WTC11 (cell line): ENCODE measurements around the gene ELN. TPM values are rescaled to one million over a fixed set of nuclear protein-coding genes. Genes with fewer than 3 reads are reported as not detected.

ENCODE experiments used
- ATAC-seq: fragments of 200-7000 bp; cut with Tn5 transposase; 2 replicates; pipeline ENCODE4 v1.10.0; 2021; ENCODE audit warnings: mild to moderate bottlenecking, moderate library complexity
- CTCF ChIA-PET: fragments of 300-600 bp; sonication (Branson Sonifier 250); formaldehyde crosslinking; loops from one replicate; lab custom pipeline; 2021; ENCODE audit warnings: antibody characterized with exemption; lab: Charles Lee
- POLR2A ChIA-PET: fragments of 350-600 bp; sonication (Branson Sonifier 250); formaldehyde crosslinking; loops from one replicate; lab custom pipeline; 2021; ENCODE audit warnings: antibody characterized with exemption; lab: Charles Lee
- DNase-seq: peaks from one replicate; pipeline ENCODE4 v3.0.0; 2021; ENCODE audit warnings: low spot score
- H3K27ac Mint-ChIP-seq: 2 replicates; pipeline ENCODE4 v1.8.0; 2021; ENCODE audit warnings: mixed read lengths
- H3K27me3 Mint-ChIP-seq: 2 replicates; pipeline ENCODE4 v1.8.0; 2021; ENCODE audit warnings: low read depth, mild to moderate bottlenecking, moderate library complexity, mixed read lengths
- H3K36me3 Mint-ChIP-seq: 2 replicates; pipeline ENCODE4 v1.8.0; 2021; ENCODE audit warnings: mixed read lengths
- H3K4me1 Mint-ChIP-seq: 2 replicates; pipeline ENCODE4 v1.8.0; 2022; ENCODE audit warnings: mixed read lengths
- H3K4me3 Mint-ChIP-seq: 2 replicates; pipeline ENCODE4 v1.8.0; 2021; ENCODE audit warnings: mild to moderate bottlenecking, moderate library complexity, mixed read lengths
- H3K9me3 Mint-ChIP-seq: 2 replicates; pipeline ENCODE4 v1.8.0; 2021; ENCODE audit warnings: mixed read lengths
- ATF3 ChIP-seq: sonication (generic); formaldehyde crosslinking; conservative IDR thresholded peaks from 2 replicates; pipeline ENCODE4 v1.8.1; 2022; ENCODE audit warnings: mild to moderate bottlenecking, missing genetic modification reagents
- CREM ChIP-seq: sonication (generic); formaldehyde crosslinking; IDR thresholded peaks from 2 replicates; pipeline ENCODE4 v1.8.1; 2022; ENCODE audit warnings: mild to moderate bottlenecking, missing genetic modification reagents, moderate library complexity
- ELF4 ChIP-seq: sonication (generic); formaldehyde crosslinking; IDR thresholded peaks from 2 replicates; pipeline ENCODE4 v1.8.1; 2022; ENCODE audit warnings: low read depth, mild to moderate bottlenecking, moderate library complexity, missing genetic modification reagents
- GABPB1 ChIP-seq: sonication (generic); formaldehyde crosslinking; IDR thresholded peaks from 2 replicates; pipeline ENCODE4 v1.8.1; 2023; ENCODE audit warnings: mild to moderate bottlenecking, missing genetic modification reagents
- GRHL2 ChIP-seq: fragments of 250-450 bp; sonication (Bioruptor Pico); IDR thresholded peaks from 2 replicates; pipeline ENCODE4 v1.8.0; 2022; ENCODE audit warnings: mild to moderate bottlenecking, moderate library complexity; ENCODE audit not compliant: insufficient replicate concordance, severe bottlenecking
- JUN ChIP-seq: sonication (generic); formaldehyde crosslinking; IDR thresholded peaks from 2 replicates; pipeline ENCODE4 v1.8.0; 2023; ENCODE audit warnings: mild to moderate bottlenecking, missing genetic modification reagents
- NFYB ChIP-seq: sonication (generic); formaldehyde crosslinking; conservative IDR thresholded peaks from 2 replicates; pipeline ENCODE4 v1.8.0; 2022; ENCODE audit warnings: low read depth, missing genetic modification reagents
- NR1H2 ChIP-seq: sonication (generic); formaldehyde crosslinking; IDR thresholded peaks from 2 replicates; pipeline ENCODE4 v1.9.0; 2021; ENCODE audit warnings: mild to moderate bottlenecking, moderate library complexity, missing genetic modification reagents
- PRRX2 ChIP-seq: fragments of 250-450 bp; sonication (Bioruptor Pico); IDR thresholded peaks from 2 replicates; pipeline ENCODE4 v1.8.0; 2021; ENCODE audit warnings: mild to moderate bottlenecking
- RORB ChIP-seq: fragments of 250-450 bp; sonication (Bioruptor Pico); IDR thresholded peaks from 2 replicates; pipeline ENCODE4 v1.9.0; 2021; ENCODE audit warnings: mild to moderate bottlenecking
- SMAD3 ChIP-seq: sonication (generic); formaldehyde crosslinking; IDR thresholded peaks from 2 replicates; pipeline ENCODE4 v1.8.0; 2022; ENCODE audit warnings: missing genetic modification reagents, mild to moderate bottlenecking, borderline replicate concordance
- SOX15 ChIP-seq: fragments of 250-450 bp; sonication (Bioruptor Pico); IDR thresholded peaks from 2 replicates; pipeline ENCODE4 v1.9.0; 2021; ENCODE audit warnings: mild to moderate bottlenecking
- TEAD1 ChIP-seq: sonication (generic); formaldehyde crosslinking; IDR thresholded peaks from 2 replicates; pipeline ENCODE4 v1.8.0; 2022; ENCODE audit warnings: mild to moderate bottlenecking, missing genetic modification reagents
- ZBTB43 ChIP-seq: sonication (generic); formaldehyde crosslinking; IDR thresholded peaks from 2 replicates; pipeline ENCODE4 v1.8.1; 2023; ENCODE audit warnings: mild to moderate bottlenecking, missing genetic modification reagents
- ZNF138 ChIP-seq: sonication (generic); formaldehyde crosslinking; conservative IDR thresholded peaks from 2 replicates; pipeline ENCODE4 v1.8.1; 2022; ENCODE audit warnings: mild to moderate bottlenecking, moderate library complexity, missing genetic modification reagents
- ZNF532 ChIP-seq: fragments of 250-450 bp; sonication (Bioruptor Pico); IDR thresholded peaks from 2 replicates; pipeline ENCODE4 v1.9.0; 2021; ENCODE audit warnings: mild to moderate bottlenecking, borderline replicate concordance
- total RNA-seq: library from RNA; stranded (reverse); gene quantifications from 3 replicates; pipeline ENCODE4 v1.2.3, GENCODE V29; 2021

Gene ELN
- total RNA-seq, 1 experiment from 2014 or later, result 3.3 TPM

GRCh38 chr7:73997056-73997455, 30.9 kb upstream of the ELN start (continued):
- TF ChIP-seq ZNF138 (CRISPR knock-in tag) (no peak), NR1H2 (CRISPR knock-in tag) (no peak), NFYB (CRISPR knock-in tag) (no peak), GRHL2 (CRISPR knock-in tag) (no peak)
- TF ChIP-seq, all 79 proteins: peak for 0

GRCh38 chr7:73999664-74000435, 28.1 kb upstream of the ELN start:
- ChIA-PET POLR2A (interaction anchor here (0.6 to 0.7 kb wide), 2 partner anchors 20 to 81 kb away, joined by 3 read pairs; no protein-coding TSS in a partner anchor), CTCF (interaction anchor here (0.6 to 2.1 kb wide), 3 partner anchors 27 to 393 kb away, joined by 3 to 18 read pairs (median 3); no protein-coding TSS in a partner anchor)
- H3K36me3 Mint-ChIP-seq, result peaks cover 7% of the 10 kb centered on the region

GRCh38 chr7:74000489-74001149, 27.4 kb upstream of the ELN start:
- H3K9me3 Mint-ChIP-seq, result peaks cover 3% of the 10 kb centered on the region
- ChIA-PET POLR2A (no interaction called here), CTCF (interaction anchor here (2.1 kb wide), 1 partner anchor 26 kb away, joined by 18 read pairs; no protein-coding TSS in a partner anchor)
- no peak overlapping the region for H3K27ac Mint-ChIP-seq
- H3K4me3 Mint-ChIP-seq, result no peak overlapping the region
- ATAC-seq (no peak), DNase-seq (no peak)
- H3K4me1 Mint-ChIP-seq, result peaks cover 2% of the 10 kb centered on the region; the same call in 1 of the 2 replicates
- H3K27me3 Mint-ChIP-seq, result no peaks in the 10 kb centered on the region
- TF ChIP-seq ELF4 (no peak), ZBTB43 (CRISPR knock-in tag) (no peak), ZNF532 (CRISPR knock-in tag) (no peak), ATF3 (no peak), TEAD1 (CRISPR knock-in tag) (no peak), SOX15 (CRISPR knock-in tag) (no peak), GABPB1 (CRISPR knock-in tag) (no peak), PRRX2 (CRISPR knock-in tag) (no peak), JUN (CRISPR knock-in tag) (no peak), CREM (CRISPR knock-in tag) (no peak), RORB (no peak), SMAD3 (CRISPR knock-in tag) (no peak)
- no peaks in the 10 kb centered on the region for H3K36me3 Mint-ChIP-seq

More at GRCh38 chr7:73999664-74000435, 28.1 kb upstream of the ELN start:
- Mint-ChIP-seq H3K27ac (no peak overlapping the region), H3K4me3 (no peak overlapping the region), H3K4me1 (peaks cover 2% of the 10 kb centered on the region; the same call in 1 of the 2 replicates), H3K9me3 (peaks cover 10% of the 10 kb centered on the region)
- no peak for TF ChIP-seq ATF3
- TF ChIP-seq, all 79 proteins: peak for 0
- H3K27me3 Mint-ChIP-seq, result no peaks in the 10 kb centered on the region
- no peak for DNase-seq
- ATAC-seq, result no peak
